GM21360 (cell line): ENCODE data around the gene VAV3.

ENCODE experiments used
- ATAC-seq: cut with Tn5 transposase; IDR thresholded peaks from one replicate; pipeline ENCODE4 v1.9.1; 2021; ENCODE audit warnings: mild to moderate bottlenecking, moderate library complexity; ENCODE audit not compliant: unreplicated experiment

The VAV3 gene

GRCh38 chr1:107795441-107795840, 169.5 kb downstream of the VAV3 start:
- ATAC-seq = no peak

- ATAC-seq = no peak
These were observed 170.4 kb downstream of the VAV3 start for GRCh38 chr1:107794571-107794970.

- no peak for ATAC-seq
These were observed 171.0 kb downstream of the VAV3 start for GRCh38 chr1:107793896-107794453.

GRCh38 chr1:107791348-107791747, 173.6 kb downstream of the VAV3 start:
- ATAC-seq = no peak

- ATAC-seq = no peak
These were observed 175.0 kb downstream of the VAV3 start for GRCh38 chr1:107789817-107790524.

- ATAC-seq = no peak
These were observed 176.5 kb downstream of the VAV3 start for GRCh38 chr1:107788206-107789202.

GRCh38 chr1:107787299-107787698, 177.7 kb downstream of the VAV3 start:
- ATAC-seq = no peak

- no peak for ATAC-seq
These were observed 178.7 kb downstream of the VAV3 start for GRCh38 chr1:107786203-107786845.

GRCh38 chr1:107785496-107786202, 179.3 kb downstream of the VAV3 start:
- ATAC-seq = no peak

GRCh38 chr1:107782217-107782845, 182.6 kb downstream of the VAV3 start:
- no peak for ATAC-seq

- ATAC-seq = no peak
These were observed 183.7 kb downstream of the VAV3 start for GRCh38 chr1:107781245-107781644.

GRCh38 chr1:107777664-107778047, 187.3 kb downstream of the VAV3 start:
- ATAC-seq = peak; percentile 17

GRCh38 chr1:107776900-107777663, 187.9 kb downstream of the VAV3 start:
- peak; percentile 90 for ATAC-seq

- ATAC-seq = no peak
These were observed 193.6 kb downstream of the VAV3 start for GRCh38 chr1:107771377-107771776.

GRCh38 chr1:107767156-107767582, 197.8 kb downstream of the VAV3 start:
- ATAC-seq = no peak

- no peak for ATAC-seq
These were observed 198.4 kb downstream of the VAV3 start for GRCh38 chr1:107766533-107766932.

GRCh38 chr1:107762751-107763390, 202.1 kb downstream of the VAV3 start:
- no peak for ATAC-seq

GRCh38 chr1:107760065-107760464, 204.9 kb downstream of the VAV3 start:
- no peak for ATAC-seq
